Right lobe of liver (tissue), 6 donors: ENCODE data around the gene UBASH3B. TPM values are rescaled to one million over a fixed set of nuclear protein-coding genes. Genes with fewer than 3 reads are reported as not detected.

Experiments
- ATAC-seq, 4 donors: fragments of 200-7000 bp; cut with Tn5 transposase; one replicate each; pipeline ENCODE4 v1.9.1; 2020; ENCODE audit warnings: mild to moderate bottlenecking in 4 of 4, moderate library complexity in 4 of 4
- DNase-seq, 3 donors: peaks; one replicate each; pipeline ENCODE4 v3.0.0-alpha.2; 2020
- H3K27ac ChIP-seq, 3 donors: fragments of 200-600 bp; one replicate each; pipeline ENCODE4 v1.8.0; 2022
- H3K27me3 ChIP-seq, 2 donors: fragments of 200-600 bp; one replicate each; pipeline ENCODE4 v1.8.0; 2022
- H3K36me3 ChIP-seq, 4 donors: fragments of 200-600 bp; sonication (generic) in 1 of 4; one replicate each; pipeline versions ENCODE4 v1.5.1 to v1.8.0; 2017 to 2022; ENCODE audit warnings: control low read depth in 1 of 4
- H3K4me1 ChIP-seq, 4 donors: fragments of 200-600 bp; sonication (generic) in 1 of 4; one replicate each; pipeline versions ENCODE4 v1.5.1 to v1.8.0; 2017 to 2022; ENCODE audit warnings: control low read depth in 1 of 4
- H3K4me3 ChIP-seq, 3 donors: fragments of 200-600 bp; one replicate each; pipeline ENCODE4 v1.8.0; 2022
- H3K9me3 ChIP-seq, 4 donors: fragments of 200-600 bp; sonication (generic) in 1 of 4; one replicate each; pipeline versions ENCODE4 v1.5.1 to v1.8.0; 2017 to 2022; ENCODE audit warnings: control low read depth in 1 of 4
- POLR2A ChIP-seq: fragments of 450-650 bp; IDR thresholded peaks from one replicate; pipeline ENCODE4 v1.6.1; 2017; ENCODE audit warnings: antibody characterized with exemption, mild to moderate bottlenecking
- WGBS: methylation state at CpG from one replicate; pipeline ENCODE4 v1.1.6; 2018; ENCODE audit warnings: low coverage, low lambda C conversion rate; ENCODE audit not compliant: insufficient coverage; ENCODE audit errors: missing lambda C conversion rate; 5-methylcytosine and 5-hydroxymethylcytosine counted together
- intact Hi-C, 2 donors: fragments of 100-400 bp; cut with DNase I; formaldehyde crosslinking; loops; one replicate each; pipeline versions ENCODE4 v1.11.2 to v1.14.1; 2022
- total RNA-seq, 6 experiments: library from RNA; depleted of rRNA in 2 of 6; stranded (reverse); fragments of >200 nt in 2 of 6; fragmentation: NEBNext Ultra II Directional in 3 of 6; extraction: Animal tissue kit (Norgen Biotek cat#: 25700) in 3 of 6; gene quantifications; one replicate each; pipeline versions ENCODE4 v1.1.0 to v1.2.4, GENCODE V29; 2016 to 2023
- TF ChIP-seq, protein P1 (sequence below), 4 donors: fragments of 200-600 bp in 3 of 4; fragments of 450-650 bp in 1 of 4; IDR thresholded peaks; one replicate each; pipeline versions ENCODE4 v1.5.1 to v1.8.0; 2016 to 2022; ENCODE audit warnings: antibody characterized with exemption in 4 of 4, mild to moderate bottlenecking in 2 of 4
- donor health status: DM: no; HTN: yes; CAD: no.
- donor health status: DM: no; HTN: no; CAD: no.
- donor health status: DM: no; HTN: no; CAD: no.
- donor health status: DM: no; HTN: yes; CAD: no.
- donor health status: DM: no; HTN: yes; CAD: no.

Gene UBASH3B
- total RNA-seq, 6 experiments from 2014 or later, result 1.7 to 10.5 (median 2.4) TPM

DNA sequence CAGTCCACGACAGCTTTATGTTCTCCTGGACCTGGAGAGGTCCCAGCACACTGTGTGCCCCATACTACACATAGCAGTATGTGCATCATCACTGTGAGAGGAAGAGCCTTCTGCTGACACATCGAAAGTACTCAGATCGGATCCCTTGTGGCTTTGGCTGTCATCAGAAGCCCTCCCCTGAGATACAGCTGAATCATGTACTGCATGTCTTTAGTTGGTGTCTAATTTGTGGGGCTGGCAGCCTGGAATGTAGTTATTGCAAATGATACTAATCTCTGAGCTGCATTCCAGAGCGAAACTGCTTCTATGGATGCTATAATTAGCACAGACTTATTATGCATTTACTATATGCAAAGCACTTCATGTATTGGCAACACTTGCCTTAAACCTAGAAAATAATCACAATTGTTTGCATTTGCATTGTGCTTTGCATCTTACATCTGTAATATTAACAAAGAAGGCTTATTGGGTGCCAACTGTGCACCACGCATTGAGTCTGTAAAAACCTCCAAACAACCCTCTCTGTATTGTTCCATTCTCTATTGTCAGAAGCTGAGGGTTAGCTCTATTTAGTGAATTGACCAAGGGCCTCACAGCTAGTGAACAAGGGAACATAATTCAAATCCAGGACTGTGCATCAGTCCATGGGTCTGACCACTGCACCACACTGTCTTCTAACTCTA, 93.6 kb downstream of the UBASH3B start:
- no peak overlapping the region for H3K4me3 ChIP-seq
- WGBS, result 52% methylated on average over 4 of the region's 5 CpGs
- H3K27me3 ChIP-seq, result no peaks in the 10 kb centered on the region
- DNase-seq, result no peak
- peak overlapping the region in 1 of 3 donors; percentile 22 for H3K27ac ChIP-seq
- intact Hi-C loops, result no loop called here
- ATAC-seq, result peak; percentile 70 to 80 (median 74)
- no peaks in the 10 kb centered on the region for H3K4me1 ChIP-seq
- no peaks in the 10 kb centered on the region for H3K9me3 ChIP-seq
- no peaks in the 10 kb centered on the region for H3K36me3 ChIP-seq
- TF ChIP-seq, protein P1, sequence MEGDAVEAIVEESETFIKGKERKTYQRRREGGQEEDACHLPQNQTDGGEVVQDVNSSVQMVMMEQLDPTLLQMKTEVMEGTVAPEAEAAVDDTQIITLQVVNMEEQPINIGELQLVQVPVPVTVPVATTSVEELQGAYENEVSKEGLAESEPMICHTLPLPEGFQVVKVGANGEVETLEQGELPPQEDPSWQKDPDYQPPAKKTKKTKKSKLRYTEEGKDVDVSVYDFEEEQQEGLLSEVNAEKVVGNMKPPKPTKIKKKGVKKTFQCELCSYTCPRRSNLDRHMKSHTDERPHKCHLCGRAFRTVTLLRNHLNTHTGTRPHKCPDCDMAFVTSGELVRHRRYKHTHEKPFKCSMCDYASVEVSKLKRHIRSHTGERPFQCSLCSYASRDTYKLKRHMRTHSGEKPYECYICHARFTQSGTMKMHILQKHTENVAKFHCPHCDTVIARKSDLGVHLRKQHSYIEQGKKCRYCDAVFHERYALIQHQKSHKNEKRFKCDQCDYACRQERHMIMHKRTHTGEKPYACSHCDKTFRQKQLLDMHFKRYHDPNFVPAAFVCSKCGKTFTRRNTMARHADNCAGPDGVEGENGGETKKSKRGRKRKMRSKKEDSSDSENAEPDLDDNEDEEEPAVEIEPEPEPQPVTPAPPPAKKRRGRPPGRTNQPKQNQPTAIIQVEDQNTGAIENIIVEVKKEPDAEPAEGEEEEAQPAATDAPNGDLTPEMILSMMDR (IDR thresholded peaks at IDR 0.05), result no peak
- TF ChIP-seq POLR2A, result peak; percentile 34

DNA sequence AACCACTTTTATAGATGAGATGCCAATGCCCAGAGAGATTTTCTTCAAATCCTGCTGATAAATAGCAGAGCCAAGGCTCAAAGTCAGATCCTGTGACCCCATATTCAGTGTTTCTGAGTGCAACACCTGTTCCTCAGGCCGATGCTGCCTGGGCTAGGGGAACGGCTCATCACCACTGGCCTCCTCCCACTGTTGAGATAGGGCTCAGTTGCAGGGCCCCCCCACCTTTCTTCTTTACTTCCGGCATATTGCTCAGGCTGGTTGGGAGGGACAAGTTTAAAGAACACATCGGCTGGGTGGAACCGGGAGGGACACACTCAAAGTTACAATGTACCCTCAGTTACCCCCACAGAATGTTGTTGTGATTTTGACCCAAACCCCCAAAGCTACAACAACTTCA, 94.5 kb downstream of the UBASH3B start:
- 86% methylated on average over 4 of the region's 5 CpGs for WGBS
- intact Hi-C loops, result loop anchor here in 1 of 2 donors (10.0 kb wide), 1 partner anchor 125 kb away; no protein-coding TSS in a partner anchor
- no peak overlapping the region for H3K4me3 ChIP-seq
- TF ChIP-seq POLR2A, result no peak
- TF ChIP-seq, protein P1 (IDR thresholded peaks at IDR 0.05), result no peak
- no peak for DNase-seq
- no peak for ATAC-seq
- no peaks in the 10 kb centered on the region for H3K9me3 ChIP-seq
- no peaks in the 10 kb centered on the region for H3K4me1 ChIP-seq
- no peaks in the 10 kb centered on the region for H3K36me3 ChIP-seq
- H3K27ac ChIP-seq, result no peak overlapping the region
- H3K27me3 ChIP-seq, result no peaks in the 10 kb centered on the region

DNA sequence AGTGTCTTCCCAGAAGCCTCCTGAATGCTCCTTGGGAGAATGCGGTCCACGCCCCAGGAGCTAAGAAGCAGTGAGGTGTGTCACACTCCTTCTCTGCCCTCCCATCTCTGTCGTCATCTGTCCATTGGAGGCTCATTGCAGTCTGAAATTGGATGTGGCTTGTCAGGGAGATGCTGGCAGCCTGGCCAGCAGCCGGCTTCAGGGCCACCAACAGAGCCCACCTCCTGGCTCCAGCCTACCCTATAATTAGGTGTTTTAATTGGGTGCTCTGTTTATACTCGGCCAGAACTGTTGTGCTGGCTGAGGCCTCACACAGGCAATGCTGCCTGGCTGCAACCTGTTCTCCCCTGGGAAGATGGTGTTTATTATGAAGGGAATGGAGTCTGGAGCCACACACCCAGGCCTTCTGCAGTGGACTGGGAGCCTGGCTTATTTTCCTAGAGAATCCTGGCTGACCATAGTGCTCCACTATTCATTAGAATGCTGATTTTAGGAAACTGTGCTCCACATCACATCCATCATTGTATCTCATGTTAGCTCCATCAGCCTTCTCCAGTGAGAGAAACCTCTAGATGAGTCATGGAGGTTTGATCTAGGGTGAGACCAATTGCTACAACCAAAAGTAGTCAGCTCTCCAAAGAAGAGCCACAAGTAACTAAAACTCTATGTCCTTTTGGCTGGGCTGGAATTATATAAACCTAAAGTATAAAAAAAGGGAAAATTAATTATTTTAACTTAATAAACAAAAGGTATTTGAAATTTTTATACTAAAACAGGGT, 96.0 kb downstream of the UBASH3B start:
- Histone ChIP-seq H3K27ac (no peak overlapping the region), H3K4me1 (peaks cover 0 to 5% (median 0%) of the 10 kb centered on the region in 4 donors), H3K27me3 (no peaks in the 10 kb centered on the region), H3K36me3 (no peaks in the 10 kb centered on the region), H3K9me3 (no peaks in the 10 kb centered on the region), H3K4me3 (no peak overlapping the region)
- ATAC-seq, result no peak
- 89% methylated on average over 3 of the region's 5 CpGs for WGBS
- TF ChIP-seq POLR2A, result no peak
- TF ChIP-seq, protein P1 (IDR thresholded peaks at IDR 0.05), result no peak
- intact Hi-C loops, result loop anchor here in 1 of 2 donors (10.0 kb wide), 1 partner anchor 127 kb away; no protein-coding TSS in a partner anchor
- DNase-seq, result no peak

DNA sequence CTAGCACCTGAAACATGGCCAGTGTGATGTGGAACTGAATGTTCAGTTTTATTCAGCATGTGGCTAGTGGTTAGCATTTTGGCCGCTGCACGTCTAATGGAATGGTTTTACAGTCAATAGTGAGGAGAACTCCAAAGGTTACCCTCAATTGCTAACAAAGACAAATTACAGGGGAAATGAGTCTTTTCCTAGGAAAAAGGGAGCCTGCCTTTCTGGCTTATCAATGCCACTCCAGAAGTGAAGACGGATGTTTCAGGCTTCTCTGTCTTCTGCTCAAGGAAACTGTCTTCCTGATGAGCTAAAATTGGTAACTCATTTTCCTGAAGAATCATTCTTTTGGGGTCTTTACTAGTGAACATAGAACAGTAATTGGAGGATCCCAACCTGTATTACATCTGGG, 98.5 kb downstream of the UBASH3B start:
- Histone ChIP-seq H3K4me1 (peaks cover 0 to 5% (median 0%) of the 10 kb centered on the region in 4 donors), H3K36me3 (no peaks in the 10 kb centered on the region), H3K9me3 (no peaks in the 10 kb centered on the region), H3K4me3 (no peak overlapping the region), H3K27me3 (no peaks in the 10 kb centered on the region), H3K27ac (no peak overlapping the region)
- ATAC-seq (no peak), DNase-seq (no peak)
- intact Hi-C loops, result loop anchor here in 1 of 2 donors (10.0 kb wide), 1 partner anchor 129 kb away; no protein-coding TSS in a partner anchor
- 63% methylated on average over 3 of the region's 3 CpGs for WGBS
- TF ChIP-seq, protein P1 (IDR thresholded peaks at IDR 0.05), result no peak
- TF ChIP-seq POLR2A, result no peak
